ENCODE measurements around the gene HOXC6. TPM values are rescaled to one million over a fixed set of nuclear protein-coding genes. Genes with fewer than 3 reads are reported as not detected.

The HOXC6 gene
- total and polyA plus RNA-seq, 9 donors, result 3.9 to 56.1 (median 23.3) TPM

DNA sequence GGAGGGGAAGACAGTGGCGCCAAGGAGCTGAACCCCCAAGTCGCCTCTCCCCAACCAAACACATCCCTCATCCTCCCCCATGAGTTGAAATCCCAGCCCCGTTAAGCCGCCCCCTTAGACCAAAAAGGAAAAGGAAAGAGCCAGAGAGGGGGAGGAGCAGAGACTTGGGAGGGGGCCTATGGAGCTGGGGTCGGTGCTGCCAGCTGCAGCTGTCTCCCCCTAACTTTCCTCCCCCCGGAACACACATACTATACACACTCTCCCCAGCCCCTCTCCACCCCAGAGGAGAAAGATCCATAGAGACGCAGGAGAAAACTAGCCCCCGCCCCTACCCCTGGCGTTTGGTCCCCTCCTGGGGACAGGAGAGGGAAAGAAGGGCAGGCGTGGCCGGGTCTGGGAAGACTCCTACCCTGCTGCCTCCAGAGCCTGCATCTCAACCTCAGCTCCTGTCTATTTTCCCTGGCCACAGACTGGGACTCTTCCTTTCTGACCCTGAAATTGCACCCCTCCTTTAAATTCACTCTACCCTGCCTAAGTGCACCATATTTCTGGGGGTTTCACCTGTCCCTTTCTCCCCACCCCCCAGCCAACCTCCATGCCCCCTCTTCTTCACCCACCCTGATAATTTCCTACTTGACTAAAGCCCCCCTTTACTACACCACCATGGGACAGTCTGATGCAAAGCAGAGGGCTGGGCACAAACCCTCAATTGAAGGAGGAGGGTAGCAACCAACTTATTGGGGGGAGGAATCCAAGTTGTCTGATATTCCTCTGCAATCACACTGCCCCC is 29.9 kb upstream of the HOXC6 start:
- no peaks in the 10 kb centered on the region for H3K36me3 ChIP-seq
- H3K4me1 ChIP-seq (ENCODE audit: insufficient read depth), result peaks cover 9% of the 10 kb centered on the region
- no peaks in the 10 kb centered on the region for H3K9me3 ChIP-seq
- intact Hi-C loops (cut with DNase I), result loop anchor here in 1 of 4 donors (10.0 kb wide), 1 partner anchor 356 kb away; no protein-coding TSS in a partner anchor
- TF ChIP-seq EP300 (IDR thresholded peaks at IDR 0.05) (no peak), POLR2A (IDR thresholded peaks at IDR 0.05) (no peak)
- TF ChIP-seq, protein P1, sequence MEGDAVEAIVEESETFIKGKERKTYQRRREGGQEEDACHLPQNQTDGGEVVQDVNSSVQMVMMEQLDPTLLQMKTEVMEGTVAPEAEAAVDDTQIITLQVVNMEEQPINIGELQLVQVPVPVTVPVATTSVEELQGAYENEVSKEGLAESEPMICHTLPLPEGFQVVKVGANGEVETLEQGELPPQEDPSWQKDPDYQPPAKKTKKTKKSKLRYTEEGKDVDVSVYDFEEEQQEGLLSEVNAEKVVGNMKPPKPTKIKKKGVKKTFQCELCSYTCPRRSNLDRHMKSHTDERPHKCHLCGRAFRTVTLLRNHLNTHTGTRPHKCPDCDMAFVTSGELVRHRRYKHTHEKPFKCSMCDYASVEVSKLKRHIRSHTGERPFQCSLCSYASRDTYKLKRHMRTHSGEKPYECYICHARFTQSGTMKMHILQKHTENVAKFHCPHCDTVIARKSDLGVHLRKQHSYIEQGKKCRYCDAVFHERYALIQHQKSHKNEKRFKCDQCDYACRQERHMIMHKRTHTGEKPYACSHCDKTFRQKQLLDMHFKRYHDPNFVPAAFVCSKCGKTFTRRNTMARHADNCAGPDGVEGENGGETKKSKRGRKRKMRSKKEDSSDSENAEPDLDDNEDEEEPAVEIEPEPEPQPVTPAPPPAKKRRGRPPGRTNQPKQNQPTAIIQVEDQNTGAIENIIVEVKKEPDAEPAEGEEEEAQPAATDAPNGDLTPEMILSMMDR (IDR thresholded peaks at IDR 0.05), result no peak
- no peak overlapping the region for H3K27ac ChIP-seq
- 52 to 64% (median 54%) methylated on average over 11 of the region's 11 CpGs for WGBS, 3 donors
- DNase-seq, result no peak
- no peaks in the 10 kb centered on the region for H3K27me3 ChIP-seq
- H3K4me3 ChIP-seq, result no peak overlapping the region

DNA sequence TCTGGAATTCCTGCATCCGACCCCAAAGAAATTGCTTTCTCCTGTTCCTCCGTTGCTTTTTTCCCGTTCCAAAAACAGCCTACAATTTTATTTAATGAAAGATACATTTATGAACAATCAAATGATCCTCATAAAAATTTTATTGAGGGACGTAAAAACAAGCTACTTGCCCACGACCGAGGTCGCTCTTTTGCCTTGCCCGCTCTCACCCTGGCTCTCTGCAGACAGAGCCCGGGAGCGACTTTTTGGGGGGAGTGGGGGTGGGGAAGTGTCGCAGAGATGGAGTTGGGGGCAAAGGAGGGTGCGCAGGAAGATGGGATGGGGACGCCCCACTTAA is 29.4 kb upstream of the HOXC6 start:
- no peaks in the 10 kb centered on the region for H3K9me3 ChIP-seq
- intact Hi-C loops (cut with DNase I), result loop anchor here in 1 of 4 donors (10.0 kb wide), 1 partner anchor 356 kb away; no protein-coding TSS in a partner anchor
- peak overlapping the region; percentile 48 for H3K4me3 ChIP-seq
- no peaks in the 10 kb centered on the region for H3K36me3 ChIP-seq
- no peak for DNase-seq
- TF ChIP-seq POLR2A (IDR thresholded peaks at IDR 0.05), result no peak
- TF ChIP-seq, protein P1 (IDR thresholded peaks at IDR 0.05), result no peak
- TF ChIP-seq EP300 (IDR thresholded peaks at IDR 0.05), result no peak
- peaks cover 9% of the 10 kb centered on the region for H3K4me1 ChIP-seq (ENCODE audit: insufficient read depth)
- WGBS, 3 donors, result 13 to 22% (median 18%) methylated on average over 13 of the region's 13 CpGs
- H3K27ac ChIP-seq, result peak overlapping the region in 1 of 2 donors; percentile 73
- no peaks in the 10 kb centered on the region for H3K27me3 ChIP-seq

DNA sequence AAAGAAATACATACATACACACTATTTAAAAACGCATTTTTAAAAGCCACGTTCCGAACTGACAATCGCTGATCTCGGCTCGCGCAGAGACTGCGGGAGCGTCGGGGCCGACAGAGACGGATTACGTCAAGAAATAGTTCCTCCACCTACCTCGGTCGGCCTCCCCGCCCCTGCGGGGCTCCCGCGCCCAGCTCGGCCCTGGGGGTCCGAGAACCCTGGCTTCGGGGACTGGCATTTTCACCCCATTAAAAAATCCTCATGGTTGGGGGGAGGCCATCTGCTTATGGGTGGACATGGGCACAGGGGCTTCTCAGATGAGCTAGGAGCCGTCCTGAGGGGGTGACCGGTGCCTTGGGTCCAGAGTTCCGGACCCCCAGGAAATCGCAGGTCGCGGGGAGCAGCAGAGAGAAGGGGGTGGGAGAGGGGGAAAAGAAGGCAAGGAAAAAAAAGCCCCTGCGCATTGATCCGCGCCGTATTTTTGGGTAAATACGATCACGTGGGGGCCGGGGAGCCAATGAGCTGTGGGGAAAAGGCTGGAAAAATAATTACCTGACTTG is 28.6 kb upstream of the HOXC6 start:
- H3K27ac ChIP-seq, result peak overlapping the region in 1 of 2 donors; percentile 73
- peak in 4 of 5 donors; percentile 66 to 76 (median 70) for DNase-seq
- no peaks in the 10 kb centered on the region for H3K27me3 ChIP-seq
- H3K36me3 ChIP-seq, result no peaks in the 10 kb centered on the region
- 1 to 2% (median 1%) methylated on average over 33 to 35 of the region's 35 CpGs for WGBS, 3 donors
- no peaks in the 10 kb centered on the region for H3K9me3 ChIP-seq
- intact Hi-C loops (cut with DNase I), result loop anchor here (5.0 to 10.0 kb wide), 4 partner anchors 208 to 375 kb away; partner anchors contain the start of gene GPR84 (in 2 of the 4)
- TF ChIP-seq, protein P1 (IDR thresholded peaks at IDR 0.05), result no peak
- TF ChIP-seq POLR2A (IDR thresholded peaks at IDR 0.05), result no peak
- TF ChIP-seq EP300 (IDR thresholded peaks at IDR 0.05), result no peak
- peak overlapping the region; percentile 48 for H3K4me3 ChIP-seq
- peaks cover 4% of the 10 kb centered on the region for H3K4me1 ChIP-seq (ENCODE audit: insufficient read depth)

DNA sequence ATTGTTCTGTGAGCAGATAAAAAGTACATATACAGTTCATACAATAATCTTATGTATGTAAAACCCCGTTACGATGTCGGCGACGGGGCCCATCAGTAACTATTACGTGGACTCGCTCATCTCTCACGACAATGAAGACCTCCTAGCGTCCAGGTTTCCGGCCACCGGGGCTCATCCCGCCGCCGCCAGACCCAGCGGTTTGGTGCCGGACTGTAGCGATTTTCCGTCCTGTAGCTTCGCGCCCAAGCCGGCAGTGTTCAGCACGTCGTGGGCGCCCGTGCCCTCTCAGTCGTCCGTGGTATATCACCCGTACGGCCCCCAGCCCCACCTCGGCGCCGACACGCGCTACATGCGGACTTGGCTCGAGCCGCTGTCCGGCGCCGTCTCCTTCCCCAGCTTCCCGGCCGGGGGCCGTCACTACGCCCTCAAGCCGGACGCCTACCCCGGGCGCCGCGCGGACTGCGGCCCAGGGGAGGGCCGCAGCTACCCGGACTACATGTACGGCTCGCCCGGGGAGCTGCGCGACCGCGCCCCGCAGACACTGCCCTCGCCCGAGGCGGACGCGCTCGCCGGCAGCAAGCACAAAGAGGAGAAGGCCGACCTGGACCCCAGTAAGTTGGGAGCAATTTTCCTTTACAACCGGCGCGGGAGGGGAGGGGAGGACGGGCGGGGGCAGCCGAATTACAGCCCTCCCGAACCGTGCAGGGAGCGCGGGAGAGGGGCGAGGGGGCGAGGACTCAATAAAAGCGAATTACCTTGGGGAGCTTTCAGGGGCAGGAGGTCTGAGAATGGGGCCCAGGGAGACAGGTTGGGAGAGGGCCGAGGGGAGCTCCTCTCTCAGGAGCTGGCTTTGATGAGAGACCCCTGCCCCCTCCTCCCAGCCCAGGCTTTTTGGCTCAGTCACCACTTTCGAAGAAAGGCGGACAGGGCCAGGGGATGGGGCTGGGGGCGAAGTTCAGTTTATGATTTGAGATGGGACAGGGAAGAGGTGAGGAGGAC is 27.8 kb upstream of the HOXC6 start, which contains the start of gene HOXC9:
TSS of gene HOXC9 (plus strand) at position 46 of the 999 bp plus-strand sequence. CDS start at position 74, 28 bp downstream.
- DNase-seq, result peak in 1 of 5 donors; percentile 59
- Histone ChIP-seq H3K27ac (peak within 1 kb of the TSS in 1 of 2 donors; percentile 73), H3K4me3 (peak within 1 kb of the TSS; percentile 48), H3K9me3 (no peaks in the 10 kb centered on the region), H3K4me1 (ENCODE audit: insufficient read depth) (peaks cover 1% of the 10 kb centered on the region), H3K36me3 (no peaks in the 10 kb centered on the region), H3K27me3 (no peaks in the 10 kb centered on the region)
- intact Hi-C loops (cut with DNase I), result loop anchor here in 3 of 4 donors (5.0 to 10.0 kb wide), 3 partner anchors 207 to 374 kb away; partner anchors contain the start of gene GPR84 (in 2 of the 3)
- 2 to 3% (median 2%) methylated on average over 61 to 87 of the region's 87 CpGs for WGBS, 3 donors
- TF ChIP-seq, protein P1 (IDR thresholded peaks at IDR 0.05), result no peak
- TF ChIP-seq EP300 (IDR thresholded peaks at IDR 0.05) (no peak), POLR2A (IDR thresholded peaks at IDR 0.05) (peak; percentile 4)
